NCI-H446 treated with DMSO at 0.1 percent for 48 hours (cell line): ENCODE data around the gene RABL6.
A peak's percentile ranks its signal among the peaks of the same experiment; 100 is the strongest.
"Not testable (repeated sequence)": the region's sequence is repeated elsewhere in the genome, so short reads cannot be mapped to it uniquely, and the experiment has no call there.

Experiments
- DNase-seq: peaks from one replicate; lab custom pipeline; 2025; lab: John Stamatoyannopoulos, UW

The RABL6 gene

GRCh38 chr9:136807281-136808074 is at the start of gene RABL6:
RABL6 (plus strand) TSS chr9:136807948; CDS start chr9:136808197, 249 bp downstream.
- peak; percentile 15 for DNase-seq

- no peak for DNase-seq
These were observed 48.7 kb upstream of the RABL6 start for GRCh38 chr9:136759001-136759400.

GRCh38 chr9:136759436-136760325 is 48.1 kb upstream of the RABL6 start:
- DNase-seq, result no peak

GRCh38 chr9:136760424-136760823 is 47.3 kb upstream of the RABL6 start:
- DNase-seq, result no peak

- DNase-seq, result not testable (repeated sequence)
These were observed 46.8 kb upstream of the RABL6 start for GRCh38 chr9:136760834-136761544.

- DNase-seq, result no peak
These were observed 46.2 kb upstream of the RABL6 start for GRCh38 chr9:136761545-136761981.

- DNase-seq, result no peak
These were observed 45.5 kb upstream of the RABL6 start for GRCh38 chr9:136762221-136762691.

- DNase-seq, result no peak
These were observed 44.7 kb upstream of the RABL6 start for GRCh38 chr9:136762915-136763648.

GRCh38 chr9:136763649-136764035 is 44.1 kb upstream of the RABL6 start:
- DNase-seq, result no peak

- no peak for DNase-seq
These were observed 43.4 kb upstream of the RABL6 start, which contains the start of gene LCN15 for GRCh38 chr9:136764301-136764891. LCN15 (minus strand) TSS chr9:136764518; CDS start chr9:136764488, 30 bp downstream.

GRCh38 chr9:136765041-136765440 is 42.7 kb upstream of the RABL6 start:
- DNase-seq, result no peak

- DNase-seq, result not testable (repeated sequence)
These were observed 41.9 kb upstream of the RABL6 start for GRCh38 chr9:136765745-136766409.

- not testable (repeated sequence) for DNase-seq
These were observed 41.2 kb upstream of the RABL6 start for GRCh38 chr9:136766410-136767120.

GRCh38 chr9:136769710-136770191 is 38.0 kb upstream of the RABL6 start:
- DNase-seq, result no peak

GRCh38 chr9:136771907-136772415 is 35.8 kb upstream of the RABL6 start:
- no peak for DNase-seq

- no peak for DNase-seq
These were observed 34.2 kb upstream of the RABL6 start for GRCh38 chr9:136773386-136774044.

- no peak for DNase-seq
These were observed 33.2 kb upstream of the RABL6 start for GRCh38 chr9:136774416-136775045.

GRCh38 chr9:136775191-136775590 is 32.6 kb upstream of the RABL6 start:
- no peak for DNase-seq
